OCI-LY7 (cell line): ENCODE data around the gene CWC27. TPM values are rescaled to one million over a fixed set of nuclear protein-coding genes. Genes with fewer than 3 reads are reported as not detected.

Source experiments
- BruUV-seq: library from RNA; stranded (reverse); fragments of 400-500 nt; replicated peaks from 2 replicates; lab custom pipeline; 2021; lab: Mats Ljungman, UMichigan
- CTCF ChIA-PET: fragments of 300-600 bp; sonication (Branson Sonifier 250); formaldehyde crosslinking; loops from one replicate; lab custom pipeline; 2022; ENCODE audit warnings: antibody characterized with exemption; ENCODE audit not compliant: unreplicated experiment; lab: Charles Lee
- POLR2A ChIA-PET: fragments of 300-600 bp; sonication (Branson Sonifier 250); formaldehyde crosslinking; loops from one replicate; lab custom pipeline; 2022; ENCODE audit warnings: antibody characterized with exemption; lab: Charles Lee
- DNase-seq: peaks from one replicate; pipeline ENCODE4 v3.0.0-alpha.2; 2015; ENCODE audit warnings: low spot score
- H2AFZ ChIP-seq: fragments of 200-600 bp; sonication (generic), shearing (Covaris generic); 2 replicates; pipeline ENCODE4 v1.6.1; 2014; ENCODE audit warnings: mild to moderate bottlenecking, antibody characterized with exemption, low read length, moderate library complexity
- H3K27ac ChIP-seq: fragments of 200-600 bp; sonication (generic); 2 replicates; pipeline ENCODE4 v1.5.1; 2014; ENCODE audit warnings: mixed run types, low read depth, mild to moderate bottlenecking, moderate library complexity, low read length, inconsistent platforms; ENCODE audit not compliant: poor library complexity, severe bottlenecking
- H3K36me3 ChIP-seq: fragments of 200-600 bp; sonication (generic); 2 replicates; pipeline ENCODE4 v1.6.1; 2014; ENCODE audit warnings: mild to moderate bottlenecking, antibody characterized with exemption, low read length, moderate library complexity, mixed read lengths; ENCODE audit not compliant: insufficient read depth
- H3K4me1 ChIP-seq: fragments of 200-600 bp; sonication (generic); 2 replicates; pipeline ENCODE4 v1.5.1; 2014; ENCODE audit warnings: mild to moderate bottlenecking, low read length; ENCODE audit not compliant: insufficient read depth, poor library complexity, severe bottlenecking
- H3K4me2 ChIP-seq: fragments of 200-600 bp; sonication (generic); 2 replicates; pipeline ENCODE4 v1.6.1; 2014; ENCODE audit warnings: mild to moderate bottlenecking, low read length
- H3K4me3 ChIP-seq: fragments of 200-600 bp; sonication (generic); 2 replicates; pipeline ENCODE4 v1.5.1; 2014; ENCODE audit warnings: mild to moderate bottlenecking, low read depth, low read length; ENCODE audit not compliant: poor library complexity, severe bottlenecking
- H3K79me2 ChIP-seq: fragments of 200-600 bp; sonication (generic); 2 replicates; pipeline ENCODE4 v1.6.1; 2016; ENCODE audit warnings: low read depth, mild to moderate bottlenecking, low read length, moderate library complexity, mixed read lengths; ENCODE audit not compliant: insufficient read depth
- H3K9me2 ChIP-seq: fragments of 200-600 bp; sonication (generic); 2 replicates; pipeline ENCODE4 v1.6.1; 2016; ENCODE audit warnings: mild to moderate bottlenecking, low read length, mixed read lengths; ENCODE audit not compliant: insufficient read depth
- H3K9me3 ChIP-seq: fragments of 200-600 bp; sonication (generic); 2 replicates; pipeline ENCODE4 v1.6.1; 2014; ENCODE audit warnings: mild to moderate bottlenecking, mixed run types, low read length, mixed read lengths
- H4K20me1 ChIP-seq: fragments of 200-600 bp; sonication (generic); 2 replicates; pipeline ENCODE4 v1.6.1; 2014; ENCODE audit warnings: mild to moderate bottlenecking, antibody characterized with exemption, low read length, moderate library complexity, mixed read lengths; ENCODE audit not compliant: insufficient read depth
- EZH2phosphoT487 ChIP-seq: fragments of 200-600 bp; sonication (generic); IDR thresholded peaks from 2 replicates; pipeline ENCODE4 v1.6.1; 2018; ENCODE audit warnings: low read depth, borderline replicate concordance, mild to moderate bottlenecking, mixed run types, antibody characterized with exemption, low read length, moderate library complexity, mixed read lengths
- intact Hi-C: fragments of 100-400 bp; cut with micrococcal nuclease; formaldehyde crosslinking; loops from one replicate; pipeline ENCODE4 v1.10.0; 2022; ENCODE audit not compliant: unreplicated experiment
- total RNA-seq, 2 experiments: library from RNA; depleted of rRNA in 1 of 2; stranded (reverse); fragments of >200 nt in 1 of 2; shearing (Covaris generic) in 1 of 2; gene quantifications; 2 replicates each; pipeline ENCODE4 v1.2.3, GENCODE V29; 2014 to 2022
- TF ChIP-seq, protein P1 (sequence below): fragments of 200-600 bp; sonication (generic); conservative IDR thresholded peaks from 2 replicates; pipeline ENCODE4 v1.5.1; 2014; ENCODE audit warnings: mild to moderate bottlenecking, antibody characterized with exemption, low read length, moderate library complexity, mixed read lengths

Gene CWC27
- total RNA-seq, 2 experiments from 2014 or later, result 15.4 to 33.1 TPM

DNA sequence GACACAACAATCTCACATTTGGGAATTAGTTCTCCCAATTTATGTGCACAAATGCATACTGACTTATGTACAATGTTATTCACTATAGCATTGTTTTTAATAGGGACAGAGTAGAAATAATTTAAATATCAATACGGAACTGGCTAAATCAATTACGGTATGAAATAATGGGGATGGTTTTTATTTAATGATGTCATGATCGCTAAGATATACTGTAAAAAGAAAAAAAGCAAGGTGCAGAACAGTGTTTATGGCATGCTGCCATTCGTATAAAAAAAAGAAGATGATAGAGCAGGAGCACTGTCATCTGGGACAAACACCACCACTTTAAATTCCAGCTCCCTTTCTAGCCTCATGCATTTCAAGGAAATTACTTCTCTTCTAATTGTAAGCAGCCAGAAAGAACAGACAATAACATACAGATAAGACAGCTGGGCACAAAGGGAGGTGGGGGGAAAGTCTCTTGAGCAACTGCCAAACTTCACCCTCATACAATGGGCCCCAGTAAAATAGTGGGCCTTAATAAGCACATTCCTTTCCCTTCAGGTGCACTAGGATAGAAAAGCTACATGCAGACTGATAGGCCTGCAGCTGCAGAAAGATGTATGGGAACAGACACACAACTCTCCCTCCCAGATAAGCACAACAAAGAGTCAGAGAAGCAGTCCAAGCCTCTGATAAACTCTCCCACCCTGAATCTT, 8.6 kb upstream of the CWC27 start:
- CTCF ChIA-PET, result no interaction called here
- H3K79me2 ChIP-seq, result peaks cover 24% of the 10 kb centered on the region; the same call in 1 of the 2 replicates
- no TSS peak for BruUV-seq
- POLR2A ChIA-PET, result interaction anchor here (1.3 kb wide), 1 partner anchor 15 kb away, joined by 3 read pairs; no protein-coding TSS in a partner anchor
- no peak overlapping the region for H3K27ac ChIP-seq
- H3K36me3 ChIP-seq, result peaks cover 34% of the 10 kb centered on the region
- H3K9me3 ChIP-seq, result no peaks in the 10 kb centered on the region
- intact Hi-C loops, result no loop called here
- no peak for DNase-seq
- H2AFZ ChIP-seq, result no peak overlapping the region
- H3K9me2 ChIP-seq, result no peaks in the 10 kb centered on the region
- no peaks in the 10 kb centered on the region for H3K4me1 ChIP-seq
- TF ChIP-seq, protein P1, sequence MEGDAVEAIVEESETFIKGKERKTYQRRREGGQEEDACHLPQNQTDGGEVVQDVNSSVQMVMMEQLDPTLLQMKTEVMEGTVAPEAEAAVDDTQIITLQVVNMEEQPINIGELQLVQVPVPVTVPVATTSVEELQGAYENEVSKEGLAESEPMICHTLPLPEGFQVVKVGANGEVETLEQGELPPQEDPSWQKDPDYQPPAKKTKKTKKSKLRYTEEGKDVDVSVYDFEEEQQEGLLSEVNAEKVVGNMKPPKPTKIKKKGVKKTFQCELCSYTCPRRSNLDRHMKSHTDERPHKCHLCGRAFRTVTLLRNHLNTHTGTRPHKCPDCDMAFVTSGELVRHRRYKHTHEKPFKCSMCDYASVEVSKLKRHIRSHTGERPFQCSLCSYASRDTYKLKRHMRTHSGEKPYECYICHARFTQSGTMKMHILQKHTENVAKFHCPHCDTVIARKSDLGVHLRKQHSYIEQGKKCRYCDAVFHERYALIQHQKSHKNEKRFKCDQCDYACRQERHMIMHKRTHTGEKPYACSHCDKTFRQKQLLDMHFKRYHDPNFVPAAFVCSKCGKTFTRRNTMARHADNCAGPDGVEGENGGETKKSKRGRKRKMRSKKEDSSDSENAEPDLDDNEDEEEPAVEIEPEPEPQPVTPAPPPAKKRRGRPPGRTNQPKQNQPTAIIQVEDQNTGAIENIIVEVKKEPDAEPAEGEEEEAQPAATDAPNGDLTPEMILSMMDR, result no peak
- no peak for TF ChIP-seq EZH2phosphoT487
- H4K20me1 ChIP-seq, result peaks cover 5% of the 10 kb centered on the region; the same call in 1 of the 2 replicates
- H3K4me3 ChIP-seq, result no peak overlapping the region
- H3K4me2 ChIP-seq, result no peak overlapping the region

DNA sequence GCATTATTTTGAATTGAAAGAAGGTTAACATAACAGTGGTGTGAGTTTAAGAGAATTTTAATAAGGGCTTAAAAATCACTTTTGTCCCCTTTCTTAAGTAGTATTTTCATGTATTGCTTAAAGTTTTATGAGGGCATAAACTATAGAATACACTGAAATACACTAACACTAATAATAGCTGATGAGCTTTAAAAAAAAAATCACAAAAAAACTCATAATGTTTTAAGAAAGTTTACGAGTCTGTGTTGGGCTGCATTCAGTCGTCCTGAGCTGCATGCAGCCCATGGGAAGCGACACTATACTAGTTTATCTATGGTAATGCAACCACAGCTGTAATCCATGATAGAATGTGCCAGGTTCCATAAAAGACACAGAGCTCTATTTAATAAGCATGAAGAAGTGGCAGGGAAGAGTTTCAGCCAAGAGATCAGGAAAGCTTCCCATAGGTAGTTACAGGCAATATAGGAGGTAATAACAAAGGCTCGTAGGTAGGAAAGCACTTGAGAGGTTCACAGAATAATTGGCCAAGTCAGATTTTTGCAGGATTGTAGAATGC, 4.7 kb upstream of the CWC27 start:
- Histone ChIP-seq H3K27ac (no peak overlapping the region), H3K4me3 (no peak overlapping the region), H3K4me2 (no peak overlapping the region), H3K79me2 (peaks cover 32% of the 10 kb centered on the region), H2AFZ (no peak overlapping the region), H3K9me3 (no peaks in the 10 kb centered on the region), H3K9me2 (no peaks in the 10 kb centered on the region), H3K4me1 (peaks cover 16% of the 10 kb centered on the region), H4K20me1 (peaks cover 5% of the 10 kb centered on the region; the same call in 1 of the 2 replicates), H3K36me3 (peaks cover 37% of the 10 kb centered on the region)
- no TSS peak for BruUV-seq
- no peak for DNase-seq
- intact Hi-C loops, result no loop called here
- POLR2A ChIA-PET, result interaction anchor here (0.6 to 2.2 kb wide), 5 partner anchors 11 to 296 kb away, joined by 3 to 8 read pairs (median 3); no protein-coding TSS in a partner anchor
- CTCF ChIA-PET, result no interaction called here
- TF ChIP-seq EZH2phosphoT487, result no peak
- TF ChIP-seq, protein P1, result no peak
